ENCODE data around the gene NOD2.

NOD2 gene

GRCh38 chr16:50692999-50693781, at the start of gene NOD2:
NOD2 (plus strand) TSS chr16:50693606; CDS start chr16:50699496, 5,890 bp downstream.
- no peak for DNase-seq

GRCh38 chr16:50644245-50644644, 49.2 kb upstream of the NOD2 start:
- no peak for DNase-seq

- peak; percentile 11 to 17 for DNase-seq
Measured at GRCh38 chr16:50644729-50645128, 48.7 kb upstream of the NOD2 start.

GRCh38 chr16:50645563-50646220, 47.7 kb upstream of the NOD2 start:
- DNase-seq, result no peak

- no peak for DNase-seq
Measured at GRCh38 chr16:50646345-50646744, 47.1 kb upstream of the NOD2 start.

- no peak for DNase-seq
Measured at GRCh38 chr16:50651835-50652438, 41.5 kb upstream of the NOD2 start.

GRCh38 chr16:50652836-50653425, 40.5 kb upstream of the NOD2 start:
- DNase-seq, result no peak

GRCh38 chr16:50653633-50654519, 39.5 kb upstream of the NOD2 start:
- DNase-seq, result no peak

- DNase-seq, result no peak
Measured at GRCh38 chr16:50655558-50656055, 37.8 kb upstream of the NOD2 start.

GRCh38 chr16:50657241-50657640, 36.2 kb upstream of the NOD2 start:
- no peak for DNase-seq

- no peak for DNase-seq
Measured at GRCh38 chr16:50659806-50660205, 33.6 kb upstream of the NOD2 start.

- DNase-seq, result no peak
Measured at GRCh38 chr16:50662306-50662940, 31.0 kb upstream of the NOD2 start.

- no peak for DNase-seq
Measured at GRCh38 chr16:50664270-50664669, 29.1 kb upstream of the NOD2 start.

- peak; percentile 78 to 85 for DNase-seq
Measured at GRCh38 chr16:50665128-50665878, 28.1 kb upstream of the NOD2 start.

- peak; percentile 43 to 44 for DNase-seq
Measured at GRCh38 chr16:50666658-50667496, 26.5 kb upstream of the NOD2 start.

- DNase-seq, result no peak
Measured at GRCh38 chr16:50667497-50668367, 25.7 kb upstream of the NOD2 start.

GRCh38 chr16:50668368-50669008, 24.9 kb upstream of the NOD2 start:
- DNase-seq, result no peak

GRCh38 chr16:50669741-50670140, 23.7 kb upstream of the NOD2 start:
- no peak for DNase-seq

GRCh38 chr16:50670476-50670875, 22.9 kb upstream of the NOD2 start:
- DNase-seq, result no peak

Data from activated CD4-positive, alpha-beta T cell treated with anti-CD3 and anti-CD28 coated beads, Interleukin-2, amount 50 U/mL, for 4 hours (primary cell).